ENCODE data around the gene TENT5C.

DNA sequence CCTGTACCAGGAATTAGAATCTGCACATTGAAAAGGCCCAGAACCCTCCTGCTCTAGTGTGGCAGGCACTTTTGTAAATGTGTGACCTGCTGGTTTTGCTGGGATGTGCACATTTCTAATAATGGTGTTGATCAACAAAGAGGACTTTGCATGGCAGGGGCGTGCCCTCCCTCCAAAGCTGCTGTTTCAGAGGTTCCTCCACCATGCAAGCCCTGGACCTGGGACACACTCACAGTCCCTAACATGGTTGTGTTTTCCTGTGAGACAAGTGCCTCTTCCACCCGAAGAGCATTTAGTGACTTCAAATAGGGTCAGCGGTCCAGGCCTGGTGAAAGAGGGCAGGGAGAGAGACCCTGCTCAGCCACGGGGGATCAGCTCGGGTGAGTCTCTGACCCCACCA is 28.1 kb downstream of the TENT5C start:
- TF ChIP-seq SETDB1 (CRISPR knock-in tag; IDR thresholded peaks at IDR 0.05; ENCODE audit: borderline replicate concordance) = no peak
- no peak for TF ChIP-seq TCF7L2 (IDR thresholded peaks at IDR 0.05; ENCODE audit: low read depth, low read length)
- TF ChIP-seq, protein P1, sequence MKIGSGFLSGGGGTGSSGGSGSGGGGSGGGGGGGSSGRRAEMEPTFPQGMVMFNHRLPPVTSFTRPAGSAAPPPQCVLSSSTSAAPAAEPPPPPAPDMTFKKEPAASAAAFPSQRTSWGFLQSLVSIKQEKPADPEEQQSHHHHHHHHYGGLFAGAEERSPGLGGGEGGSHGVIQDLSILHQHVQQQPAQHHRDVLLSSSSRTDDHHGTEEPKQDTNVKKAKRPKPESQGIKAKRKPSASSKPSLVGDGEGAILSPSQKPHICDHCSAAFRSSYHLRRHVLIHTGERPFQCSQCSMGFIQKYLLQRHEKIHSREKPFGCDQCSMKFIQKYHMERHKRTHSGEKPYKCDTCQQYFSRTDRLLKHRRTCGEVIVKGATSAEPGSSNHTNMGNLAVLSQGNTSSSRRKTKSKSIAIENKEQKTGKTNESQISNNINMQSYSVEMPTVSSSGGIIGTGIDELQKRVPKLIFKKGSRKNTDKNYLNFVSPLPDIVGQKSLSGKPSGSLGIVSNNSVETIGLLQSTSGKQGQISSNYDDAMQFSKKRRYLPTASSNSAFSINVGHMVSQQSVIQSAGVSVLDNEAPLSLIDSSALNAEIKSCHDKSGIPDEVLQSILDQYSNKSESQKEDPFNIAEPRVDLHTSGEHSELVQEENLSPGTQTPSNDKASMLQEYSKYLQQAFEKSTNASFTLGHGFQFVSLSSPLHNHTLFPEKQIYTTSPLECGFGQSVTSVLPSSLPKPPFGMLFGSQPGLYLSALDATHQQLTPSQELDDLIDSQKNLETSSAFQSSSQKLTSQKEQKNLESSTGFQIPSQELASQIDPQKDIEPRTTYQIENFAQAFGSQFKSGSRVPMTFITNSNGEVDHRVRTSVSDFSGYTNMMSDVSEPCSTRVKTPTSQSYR (CRISPR knock-in tag; IDR thresholded peaks at IDR 0.05; ENCODE audit: borderline replicate concordance) = no peak
- TF ChIP-seq MAZ (IDR thresholded peaks at IDR 0.05; ENCODE audit: borderline replicate concordance, low read depth, low read length) = no peak
- no peak for TF ChIP-seq MAZ (CRISPR knock-in tag; IDR thresholded peaks at IDR 0.05; ENCODE audit: low read depth)
- TF ChIP-seq JUN (CRISPR knock-in tag; IDR thresholded peaks at IDR 0.05) = no peak
- TF ChIP-seq, protein P2, sequence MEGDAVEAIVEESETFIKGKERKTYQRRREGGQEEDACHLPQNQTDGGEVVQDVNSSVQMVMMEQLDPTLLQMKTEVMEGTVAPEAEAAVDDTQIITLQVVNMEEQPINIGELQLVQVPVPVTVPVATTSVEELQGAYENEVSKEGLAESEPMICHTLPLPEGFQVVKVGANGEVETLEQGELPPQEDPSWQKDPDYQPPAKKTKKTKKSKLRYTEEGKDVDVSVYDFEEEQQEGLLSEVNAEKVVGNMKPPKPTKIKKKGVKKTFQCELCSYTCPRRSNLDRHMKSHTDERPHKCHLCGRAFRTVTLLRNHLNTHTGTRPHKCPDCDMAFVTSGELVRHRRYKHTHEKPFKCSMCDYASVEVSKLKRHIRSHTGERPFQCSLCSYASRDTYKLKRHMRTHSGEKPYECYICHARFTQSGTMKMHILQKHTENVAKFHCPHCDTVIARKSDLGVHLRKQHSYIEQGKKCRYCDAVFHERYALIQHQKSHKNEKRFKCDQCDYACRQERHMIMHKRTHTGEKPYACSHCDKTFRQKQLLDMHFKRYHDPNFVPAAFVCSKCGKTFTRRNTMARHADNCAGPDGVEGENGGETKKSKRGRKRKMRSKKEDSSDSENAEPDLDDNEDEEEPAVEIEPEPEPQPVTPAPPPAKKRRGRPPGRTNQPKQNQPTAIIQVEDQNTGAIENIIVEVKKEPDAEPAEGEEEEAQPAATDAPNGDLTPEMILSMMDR (CRISPR knock-in tag; IDR thresholded peaks at IDR 0.05) = no peak
- TF ChIP-seq ZNF766 (CRISPR knock-in tag; IDR thresholded peaks at IDR 0.05; ENCODE audit: borderline replicate concordance) = no peak
- no peak for TF ChIP-seq ZNF230 (CRISPR knock-in tag; IDR thresholded peaks at IDR 0.05)
- TF ChIP-seq POLR2A (IDR thresholded peaks at IDR 0.05; ENCODE audit: insufficient read depth in 1 of 2, low read depth in 2 of 2, low read length in 2 of 2) = no peak
- TF ChIP-seq EP300 (IDR thresholded peaks at IDR 0.05; ENCODE audit: low read depth in 2 of 2, low read length in 2 of 2) = no peak
- TF ChIP-seq EP300 (CRISPR knock-in tag; IDR thresholded peaks at IDR 0.05; ENCODE audit: borderline replicate concordance) = no peak

All from HepG2 (cell line).